SU-DHL-6 (cell line): ENCODE data around the gene SYPL1.

ENCODE experiments used
- CTCF ChIP-seq: fragments of 200-600 bp; sonication (generic); IDR thresholded peaks from one replicate; pipeline ENCODE4 v1.5.1; 2017; ENCODE audit warnings: antibody characterized with exemption, mild to moderate bottlenecking, low read length, moderate library complexity; ENCODE audit not compliant: insufficient read depth, poor library complexity, severe bottlenecking
- EZH2phosphoT487 ChIP-seq: fragments of 200-600 bp; sonication (generic), shearing (Covaris generic); conservative IDR thresholded peaks from 2 replicates; pipeline ENCODE4 v1.6.1; 2018; ENCODE audit warnings: mild to moderate bottlenecking, antibody characterized with exemption, low read length, moderate library complexity, mixed read lengths

GRCh38 chr7:106063024-106063423, 49.1 kb downstream of the SYPL1 start:
- TF ChIP-seq CTCF, result no peak
- no peak for TF ChIP-seq EZH2phosphoT487
